Stimulated activated CD8-positive, alpha-beta memory T cell treated with anti-CD3 and anti-CD28 coated beads, Interleukin-4, amount 100 ng/mL, for 24 hours (primary cell): ENCODE measurements around the gene NTNG1.

Experiments
- DNase-seq: peaks from one replicate; pipeline ENCODE4 v3.0.0-alpha.2; 2020; ENCODE audit warnings: low read depth

NTNG1 gene

GRCh38 chr1:107339775-107340174, 198.9 kb downstream of the NTNG1 start:
- DNase-seq = no peak

- no peak for DNase-seq
Measured at GRCh38 chr1:107342316-107342715, 201.5 kb downstream of the NTNG1 start.

DNA sequence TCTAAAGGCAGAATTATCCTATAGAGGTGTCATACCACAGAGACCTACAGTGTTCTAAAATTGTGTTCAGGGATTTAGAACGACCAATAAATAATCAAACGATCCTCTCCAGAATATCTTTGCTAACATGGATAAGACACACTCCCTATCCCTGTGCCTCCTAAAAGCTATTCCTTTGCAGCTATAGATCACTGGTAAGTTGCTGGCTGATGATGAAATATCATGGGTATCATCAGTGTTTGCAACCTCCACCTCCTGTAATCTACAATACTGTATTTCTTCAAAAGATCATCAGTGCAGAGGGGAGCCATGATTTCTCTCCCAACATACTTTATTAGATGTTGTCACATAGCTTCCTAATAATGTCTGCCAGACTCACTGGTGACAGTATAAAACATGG, 201.9 kb downstream of the NTNG1 start:
- DNase-seq = no peak

DNA sequence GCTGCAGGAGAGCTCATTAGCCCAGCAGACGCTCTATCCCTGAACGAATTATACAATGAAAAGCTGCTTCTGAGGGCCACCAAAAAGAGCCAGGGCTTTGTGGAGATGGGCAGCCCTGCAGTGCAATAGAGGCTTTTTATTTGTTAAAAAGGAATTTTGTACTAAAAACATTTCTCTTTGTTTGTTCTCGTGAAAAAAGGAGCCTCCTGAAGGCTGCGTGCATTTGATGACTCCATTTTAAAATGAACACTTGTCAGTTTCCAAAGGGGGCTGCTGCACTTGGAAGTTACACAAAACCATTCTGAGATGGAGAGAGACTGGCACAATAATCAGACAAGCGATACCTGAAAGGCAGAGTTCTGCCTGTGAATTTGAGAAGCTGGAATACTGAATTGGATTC, 202.8 kb downstream of the NTNG1 start:
- no peak for DNase-seq

DNA sequence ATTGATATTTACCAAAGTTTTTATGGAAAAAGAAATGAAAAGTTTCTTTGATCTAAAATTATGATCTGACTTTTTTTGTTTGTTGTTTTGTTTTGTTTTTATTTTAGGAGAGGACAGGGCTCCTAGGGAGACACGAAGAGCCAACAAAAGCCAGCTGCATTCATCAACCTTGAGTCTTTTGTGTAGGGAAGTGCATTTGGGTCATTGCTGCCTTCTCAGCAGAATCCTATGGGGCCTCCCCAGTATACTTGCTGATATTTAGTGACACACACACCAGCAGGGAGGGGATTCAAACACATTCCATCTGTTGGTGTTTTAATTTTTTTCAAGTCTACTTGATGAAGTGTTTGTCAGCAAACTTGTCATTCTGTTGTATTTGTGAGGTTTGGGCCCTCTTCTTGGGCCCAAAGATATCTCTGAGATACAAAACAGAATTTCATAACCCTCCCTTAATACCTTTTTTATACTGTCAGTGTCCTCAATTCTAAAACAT, 203.5 kb downstream of the NTNG1 start:
- no peak for DNase-seq

DNA sequence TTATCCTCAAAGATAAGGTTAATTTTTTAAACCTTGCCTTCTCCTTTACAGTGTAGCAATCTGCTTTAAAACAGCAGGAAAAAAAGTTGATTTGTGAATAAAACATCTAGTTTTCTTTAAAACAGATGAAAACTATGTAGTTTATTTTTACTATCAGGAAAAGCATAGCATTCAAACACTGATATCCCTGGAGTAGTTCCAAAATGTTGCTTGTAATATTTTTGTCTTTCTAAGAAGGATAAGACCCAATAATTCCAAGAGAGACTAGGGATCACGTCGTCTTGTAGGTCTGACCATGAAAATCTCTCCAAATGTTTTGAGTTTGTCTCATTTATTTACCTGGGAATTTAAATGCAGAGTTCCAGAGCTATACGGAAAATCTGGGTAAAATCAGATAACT, 204.0 kb downstream of the NTNG1 start:
- no peak for DNase-seq

- no peak for DNase-seq
Measured at GRCh38 chr1:107352850-107353249, 212.0 kb downstream of the NTNG1 start.

DNA sequence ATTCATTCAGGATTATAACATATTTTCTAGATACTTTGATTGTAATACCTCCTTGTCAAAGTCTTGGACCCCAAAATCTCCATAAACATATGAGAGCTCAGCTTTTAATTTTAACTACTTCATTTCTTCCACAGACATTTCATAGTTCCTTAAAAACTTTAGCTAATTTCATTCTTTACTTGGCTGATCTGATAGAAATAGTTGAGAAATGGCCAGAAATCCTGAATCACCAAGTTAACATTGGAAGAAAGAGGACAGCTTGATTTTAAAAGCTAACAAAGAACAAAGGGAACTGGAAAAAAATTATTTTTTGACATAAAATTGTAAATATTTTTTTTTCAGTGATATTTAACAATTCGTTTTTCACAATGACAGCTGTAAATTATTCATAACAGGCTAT, 216.5 kb downstream of the NTNG1 start:
- no peak for DNase-seq

GRCh38 chr1:107358619-107359327, 217.9 kb downstream of the NTNG1 start:
- no peak for DNase-seq

DNA sequence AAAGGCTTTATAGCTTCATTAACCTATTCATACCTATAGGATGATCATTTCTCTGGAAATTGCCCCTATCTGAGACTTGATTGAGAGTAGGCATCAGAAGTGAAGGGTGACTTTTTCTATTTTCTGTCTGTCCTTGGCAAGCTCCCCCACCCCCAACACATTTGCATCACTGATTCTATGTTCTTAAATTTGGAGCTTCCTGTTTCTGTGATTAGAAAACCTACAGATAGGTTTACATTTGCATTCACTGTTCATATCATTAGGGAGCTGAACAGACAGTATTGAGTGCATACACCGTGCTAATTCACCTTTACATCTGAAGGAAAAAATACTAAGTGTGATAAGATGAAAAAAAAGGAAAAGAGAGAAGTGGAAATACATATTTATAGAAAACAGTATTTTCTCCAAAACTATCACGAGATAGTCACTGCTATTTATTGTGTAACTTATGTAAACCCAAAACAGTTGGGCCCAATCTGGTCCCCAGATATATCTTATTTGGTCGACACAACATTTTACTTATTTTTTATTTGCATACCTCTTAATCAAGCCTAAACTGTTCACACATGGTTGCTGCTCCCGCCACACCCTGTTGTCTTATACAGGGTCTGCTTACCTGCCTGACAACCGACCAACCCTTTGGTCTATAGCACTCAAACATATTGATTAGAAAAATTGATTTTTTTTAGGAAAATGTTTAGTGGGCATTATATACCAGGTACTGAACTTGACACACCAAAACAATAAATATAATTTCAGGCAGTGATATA, 218.8 kb downstream of the NTNG1 start:
- DNase-seq = no peak

DNA sequence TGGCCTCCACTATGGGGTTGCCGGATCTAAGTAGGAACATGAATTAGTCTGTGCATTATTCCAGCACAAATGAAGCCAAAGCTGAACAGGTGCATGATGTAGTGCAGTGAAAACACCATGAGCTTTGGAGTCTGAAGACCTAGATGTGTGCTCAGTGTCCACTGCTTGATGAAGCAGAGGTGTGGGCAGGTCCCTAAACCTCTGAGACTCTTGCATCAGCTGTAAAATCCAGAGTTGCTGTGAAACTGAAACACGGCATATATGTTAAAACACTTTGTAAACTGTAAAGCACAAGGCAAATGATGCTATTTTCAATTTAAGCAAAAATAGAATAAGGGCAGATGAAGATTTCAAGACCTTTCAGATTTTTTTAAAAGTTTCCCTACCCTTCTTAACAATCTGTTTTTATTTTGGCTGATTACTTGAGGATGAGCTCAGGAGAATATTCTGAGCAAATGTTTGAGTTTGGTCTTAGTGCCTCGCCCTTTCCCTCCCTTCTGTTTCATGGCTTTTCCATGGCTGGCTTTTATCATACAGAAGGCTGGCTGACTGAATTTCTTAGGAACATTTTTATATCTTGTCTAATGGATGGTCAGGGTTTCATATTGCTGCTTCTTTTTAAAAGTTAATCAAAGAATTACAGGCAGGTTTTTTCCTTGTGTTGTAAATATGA, 221.8 kb downstream of the NTNG1 start:
- no peak for DNase-seq

GRCh38 chr1:107363154-107363553, 222.3 kb downstream of the NTNG1 start:
- no peak for DNase-seq

DNA sequence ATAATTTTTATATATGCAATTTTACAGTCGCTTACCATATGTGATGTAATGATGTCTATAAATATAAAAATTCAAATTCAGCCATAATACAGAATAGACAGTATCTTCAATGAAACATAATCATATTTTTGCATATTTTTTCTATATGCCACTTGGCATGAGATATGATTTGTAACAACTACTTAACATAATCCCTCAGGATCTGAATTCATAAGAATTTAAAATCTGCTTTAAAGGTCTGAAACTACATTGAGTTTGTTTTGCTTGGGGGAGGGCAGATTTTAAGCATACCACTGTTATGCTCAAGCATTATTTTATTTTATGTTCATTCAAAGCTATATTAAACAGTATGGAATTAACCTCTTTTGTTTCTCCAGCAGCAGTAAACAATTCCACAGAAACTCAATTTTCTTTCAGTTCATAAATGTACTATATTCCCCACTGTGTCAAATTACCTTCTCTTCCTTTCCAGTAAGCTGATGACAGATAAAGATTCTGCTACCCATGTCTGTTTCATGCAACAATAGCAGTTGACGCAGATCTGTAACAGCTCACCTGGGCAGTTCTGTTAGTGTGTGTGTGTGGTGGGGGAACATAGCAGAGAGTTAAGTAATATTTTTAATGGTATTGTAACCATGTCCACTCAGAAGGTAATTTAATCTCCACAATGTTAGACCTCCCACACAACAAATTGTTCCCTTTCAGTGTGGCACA, 224.8 kb downstream of the NTNG1 start:
- DNase-seq = no peak

GRCh38 chr1:107378426-107378825, 237.6 kb downstream of the NTNG1 start:
- no peak for DNase-seq

GRCh38 chr1:107378866-107379265, 238.0 kb downstream of the NTNG1 start:
- no peak for DNase-seq

DNA sequence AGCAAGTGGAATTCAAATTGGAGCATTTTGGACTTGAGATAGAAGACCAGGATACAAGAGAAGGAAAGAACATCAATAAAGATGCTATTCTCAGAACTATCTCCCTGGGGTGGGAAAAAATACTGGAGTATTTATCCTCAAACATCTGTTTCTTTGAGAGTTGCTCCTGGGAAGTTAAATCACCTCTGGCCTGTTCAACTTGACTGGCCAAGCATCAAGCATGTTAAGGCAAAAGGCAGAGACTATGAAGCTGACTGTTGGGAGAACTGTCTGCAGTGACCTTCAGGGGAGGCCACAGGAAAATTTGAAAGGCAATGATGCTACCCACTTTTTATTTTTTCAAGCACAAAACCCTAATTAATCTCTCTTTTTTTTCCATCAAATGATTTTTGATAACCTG, 239.0 kb downstream of the NTNG1 start:
- no peak for DNase-seq

DNA sequence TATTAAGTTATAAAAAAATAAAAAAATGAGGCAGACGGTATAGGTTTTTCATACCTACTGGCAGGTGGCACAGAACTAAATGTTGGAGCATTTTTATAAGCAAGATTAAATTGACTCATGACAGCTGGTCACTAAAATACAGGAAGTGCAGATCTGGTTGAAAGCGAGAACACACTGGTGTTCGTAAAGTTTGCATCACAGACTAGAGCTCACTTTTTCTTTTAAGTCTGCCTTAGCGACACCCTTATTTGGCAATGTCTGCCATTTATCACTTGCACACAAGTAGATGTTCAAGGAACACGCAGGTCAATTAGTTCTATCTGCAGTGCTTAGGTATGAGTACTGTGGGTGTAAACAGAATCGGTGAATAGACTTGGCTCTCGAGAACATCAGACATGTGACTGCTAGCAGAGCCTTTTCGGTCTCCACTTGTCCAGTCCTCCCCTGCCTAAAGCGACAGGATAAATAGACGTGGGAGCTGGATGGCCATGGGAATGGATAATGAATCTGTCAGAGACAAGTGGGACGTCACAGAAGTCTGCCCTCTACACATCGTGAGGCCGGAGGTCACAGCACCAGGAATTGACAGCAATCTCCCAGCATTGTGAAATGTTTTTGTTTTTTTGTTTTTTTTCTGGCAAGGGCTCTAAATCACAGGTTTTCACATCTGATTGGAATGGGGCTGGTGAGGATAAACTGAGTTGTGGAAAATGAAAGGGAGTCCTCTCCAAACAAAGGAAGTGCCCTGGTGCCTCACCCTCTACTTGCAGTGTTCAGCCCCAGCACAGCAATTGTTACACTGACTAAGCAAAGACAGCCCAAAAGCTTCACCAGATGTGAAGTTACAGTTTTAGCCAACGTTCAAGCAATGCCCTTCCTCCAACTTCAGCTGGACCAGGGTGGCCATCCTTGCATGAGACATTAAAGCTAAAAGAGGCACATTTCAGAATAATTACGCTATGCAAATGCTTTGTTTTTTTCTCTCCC, 248.9 kb downstream of the NTNG1 start:
- no peak for DNase-seq

DNA sequence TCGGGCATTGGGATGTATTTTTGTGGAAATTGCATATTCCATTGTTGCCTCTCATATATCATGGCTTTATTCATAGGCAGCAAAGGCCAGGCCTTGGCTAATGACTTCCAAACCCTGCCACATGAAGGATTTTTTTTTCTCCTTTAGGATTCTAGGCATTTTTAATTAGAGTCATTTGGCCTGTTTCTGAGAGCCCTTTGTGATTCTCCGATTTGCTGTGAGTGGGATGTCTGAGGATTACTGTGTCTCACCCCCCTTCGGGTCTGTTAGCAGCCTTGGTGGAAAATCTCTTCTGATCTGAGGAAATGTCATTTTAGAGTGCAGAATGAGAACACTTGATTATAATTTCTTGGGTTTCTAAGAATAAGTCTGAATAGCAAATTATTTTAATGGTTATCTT, 253.5 kb downstream of the NTNG1 start:
- DNase-seq = no peak

- no peak for DNase-seq
Measured at GRCh38 chr1:107401704-107402103, 260.9 kb downstream of the NTNG1 start.

DNA sequence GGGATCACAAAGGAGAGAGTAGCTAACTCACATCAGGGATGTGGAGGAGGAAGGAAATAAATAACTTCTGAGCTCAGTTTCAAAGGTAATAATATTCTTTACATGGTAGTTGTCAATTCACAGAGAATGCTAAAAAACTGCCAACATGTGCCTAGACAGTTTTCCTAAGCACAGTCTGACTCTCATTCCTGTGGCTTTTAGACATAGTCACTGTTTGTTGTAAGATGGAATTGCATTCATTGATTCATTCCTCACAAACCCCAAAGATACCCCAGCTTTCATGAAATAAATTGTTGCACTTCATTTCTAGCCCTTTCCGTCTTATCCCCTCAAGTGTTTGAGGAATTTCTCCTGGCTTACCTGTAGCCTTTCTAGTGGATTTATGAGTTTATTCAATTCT, 263.9 kb downstream of the NTNG1 start:
- no peak for DNase-seq

- DNase-seq = no peak
Measured at GRCh38 chr1:107405236-107405635, 264.4 kb downstream of the NTNG1 start.
